HepG2 (cell line): ENCODE results near the gene C1QTNF1. TPM values are rescaled to one million over a fixed set of nuclear protein-coding genes. Genes with fewer than 3 reads are reported as not detected.

Source experiments
- E2F5 ChIP-seq: sonication (generic); formaldehyde crosslinking; conservative IDR thresholded peaks from 2 replicates; pipeline ENCODE4 v1.4.0; 2020; ENCODE audit warnings: missing genetic modification reagents
- GATAD1 ChIP-seq: IDR thresholded peaks from 2 replicates; pipeline ENCODE4 v1.6.1; 2016; ENCODE audit warnings: missing genetic modification reagents, missing compliant biosample characterization
- GMEB2 ChIP-seq: IDR thresholded peaks from 2 replicates; pipeline ENCODE4 v1.6.1; 2016; ENCODE audit warnings: missing biosample characterization, missing genetic modification reagents, low read depth
- HES4 ChIP-seq: sonication (generic); formaldehyde crosslinking; IDR thresholded peaks from 2 replicates; pipeline ENCODE4 v1.9.0; 2021; ENCODE audit warnings: mild to moderate bottlenecking, missing genetic modification reagents, borderline replicate concordance
- MXD3 ChIP-seq: IDR thresholded peaks from 2 replicates; pipeline ENCODE4 v1.6.1; 2016; ENCODE audit warnings: mild to moderate bottlenecking, missing biosample characterization, missing genetic modification reagents
- NFKB2 ChIP-seq: sonication (generic); formaldehyde crosslinking; IDR thresholded peaks from 2 replicates; pipeline ENCODE4 v1.4.0; 2020; ENCODE audit warnings: missing genetic modification reagents, borderline replicate concordance
- RFX3 ChIP-seq: IDR thresholded peaks from 2 replicates; pipeline ENCODE4 v1.6.1; 2016; ENCODE audit warnings: missing biosample characterization, missing genetic modification reagents
- ZFYVE20 ChIP-seq: sonication (generic); formaldehyde crosslinking; IDR thresholded peaks from 2 replicates; pipeline ENCODE4 v1.8.0; 2023; ENCODE audit warnings: low read depth, mild to moderate bottlenecking, moderate library complexity, missing genetic modification reagents, borderline replicate concordance
- ZMAT3 ChIP-seq: sonication (generic); formaldehyde crosslinking; conservative IDR thresholded peaks from 2 replicates; pipeline ENCODE4 v1.7.0; 2021; ENCODE audit warnings: missing genetic modification reagents
- ZMYM2 ChIP-seq: sonication (generic); formaldehyde crosslinking; IDR thresholded peaks from 2 replicates; pipeline ENCODE4 v1.8.0; 2022; ENCODE audit warnings: mild to moderate bottlenecking, missing genetic modification reagents
- ZNF253 ChIP-seq: sonication (generic); formaldehyde crosslinking; IDR thresholded peaks from 2 replicates; pipeline ENCODE4 v1.8.0; 2022; ENCODE audit warnings: mild to moderate bottlenecking, missing genetic modification reagents, borderline replicate concordance
- ZNF687 ChIP-seq: sonication (generic); formaldehyde crosslinking; IDR thresholded peaks from 2 replicates; pipeline ENCODE4 v1.5.1; 2020; ENCODE audit warnings: mild to moderate bottlenecking, missing genetic modification reagents, moderate library complexity
- ZNF761 ChIP-seq: sonication (generic); formaldehyde crosslinking; conservative IDR thresholded peaks from 2 replicates; pipeline ENCODE4 v1.4.0; 2020; ENCODE audit warnings: mild to moderate bottlenecking, missing genetic modification reagents
- ZNF770 ChIP-seq: sonication (generic); formaldehyde crosslinking; IDR thresholded peaks from 2 replicates; pipeline ENCODE4 v1.5.0; 2020; ENCODE audit warnings: mild to moderate bottlenecking, missing genetic modification reagents
- ZNF777 ChIP-seq: sonication (generic); formaldehyde crosslinking; IDR thresholded peaks from 2 replicates; pipeline ENCODE4 v1.4.0; 2020; ENCODE audit warnings: missing genetic modification reagents
- ZNF800 ChIP-seq: sonication (generic); formaldehyde crosslinking; IDR thresholded peaks from 2 replicates; pipeline ENCODE4 v1.4.0; 2020; ENCODE audit warnings: missing genetic modification reagents
- polyA plus RNA-seq, 8 experiments: library from polyadenylated mRNA; depleted of rRNA in 3 of 8; stranded (reverse) in 7 of 8; unstranded in 1 of 8; fragments of >200 nt; fragmentation: Illumina TruSeq in 4 of 8; extraction: Trizol in 4 of 8; gene quantifications; 2 replicates each; pipeline versions ENCODE4 v1.2.1 to v1.2.3, GENCODE V29; 2011 to 2016; ENCODE audit warnings: low read depth in 4 of 8, missing spikeins in 1 of 8, mixed read lengths in 1 of 8; ENCODE audit not compliant: insufficient read depth in 1 of 8
- total RNA-seq, 5 experiments: library from RNA; depleted of rRNA; stranded (reverse); fragments of >200 nt; fragmentation: Illumina TruSeq; extraction: Trizol; gene quantifications; 2 replicates each; pipeline ENCODE4 v1.2.3, GENCODE V29; 2016; ENCODE audit warnings: low read depth in 1 of 5

Gene C1QTNF1
- total and polyA plus RNA-seq, 2 of the 13 experiments (the other 11 are each of a cell fraction or from before 2014, with no cell fraction given) = 0.18 to 0.86 TPM

GRCh38 chr17:79074649-79075445, 50.9 kb downstream of the C1QTNF1 start, which contains the start of gene ENGASE (continued):
- TF ChIP-seq ZNF770 (CRISPR knock-in tag) = peak; percentile 45
- 0 out of 2 replicates have a peak, but pooled peaks have one; percentile 43 for TF ChIP-seq ZNF253 (CRISPR knock-in tag)
- peak; percentile 53; the same call in 1 of the 2 replicates for TF ChIP-seq E2F5 (CRISPR knock-in tag)
- peak; percentile 87 for TF ChIP-seq ZNF687 (CRISPR knock-in tag)
- TF ChIP-seq ZNF800 (CRISPR knock-in tag) = 0 out of 2 replicates have a peak, but pooled peaks have one; percentile 29
- TF ChIP-seq NFKB2 (CRISPR knock-in tag) = peak; percentile 57; the same call in 1 of the 2 replicates
- peak; percentile 49; the same call in 1 of the 2 replicates for TF ChIP-seq ZMAT3 (CRISPR knock-in tag)
- no peak for TF ChIP-seq ZFYVE20
- peak; percentile 86; the same call in 1 of the 2 replicates for TF ChIP-seq HES4
- TF ChIP-seq MXD3 (CRISPR knock-in tag) = peak; percentile 81; the same call in 1 of the 2 replicates
- peak; percentile 48; the same call in 1 of the 2 replicates for TF ChIP-seq GMEB2 (CRISPR knock-in tag)
- no peak for TF ChIP-seq ZMYM2 (CRISPR knock-in tag)
- TF ChIP-seq GATAD1 (CRISPR knock-in tag) = peak; percentile 61; the same call in 1 of the 2 replicates
- TF ChIP-seq ZNF761 (CRISPR knock-in tag) = peak; percentile 73; the same call in 1 of the 2 replicates
- peak; percentile 62; the same call in 1 of the 2 replicates for TF ChIP-seq ZNF777 (CRISPR knock-in tag)
- no peak for TF ChIP-seq RFX3 (CRISPR knock-in tag)
